ENCODE data around the gene PTK6.

The PTK6 gene

DNA sequence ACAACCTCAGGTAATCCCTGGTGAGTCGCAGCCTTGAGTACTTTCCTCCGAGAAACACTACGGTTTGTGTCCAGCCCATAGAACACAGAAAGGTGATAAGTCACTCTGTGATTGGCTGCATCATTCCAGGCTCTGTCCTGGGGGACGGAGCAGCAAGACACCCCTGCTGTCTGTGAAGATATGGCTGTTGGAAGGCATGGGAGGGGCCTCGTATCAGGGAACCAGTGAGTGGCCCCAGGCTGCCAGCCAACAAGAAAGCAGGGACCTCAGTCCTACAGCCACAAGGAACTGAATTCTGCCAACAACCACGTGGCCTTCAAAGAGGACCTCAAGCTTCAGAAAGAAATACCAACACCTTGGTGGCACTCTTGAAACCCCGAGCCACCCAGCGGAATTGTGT is 31.9 kb downstream of the PTK6 start:
- no peaks in the 10 kb centered on the region for H3K79me2 ChIP-seq (ENCODE audit: low read length)
- no peaks in the 10 kb centered on the region for H4K20me1 ChIP-seq (ENCODE audit: insufficient read depth, low read length)
- H3K27me3 ChIP-seq (replicated peaks; ENCODE audit: insufficient read depth, low read length): peaks cover 78% of the 10 kb centered on the region
- no peaks in the 10 kb centered on the region for H3K9me3 ChIP-seq (replicated peaks; ENCODE audit: insufficient read depth, low read length)
- no peak overlapping the region for H3K4me3 ChIP-seq (ENCODE audit: low read length)
- H3K9me2 ChIP-seq (replicated peaks; ENCODE audit: insufficient read depth, low read length): no peaks in the 10 kb centered on the region
- H3K4me1 ChIP-seq (ENCODE audit: low read length): peaks cover 8% of the 10 kb centered on the region
- H3K9ac ChIP-seq (ENCODE audit: low read length): no peak overlapping the region
- no peak overlapping the region for H3K4me2 ChIP-seq (ENCODE audit: low read depth, low read length)
- no peaks in the 10 kb centered on the region for H3F3A ChIP-seq (ENCODE audit: insufficient read depth, low read length)
- no peaks in the 10 kb centered on the region for H3K36me3 ChIP-seq (replicated peaks; ENCODE audit: insufficient read depth, low read length)
- DNase-seq: no peak
- TF ChIP-seq EZH2 (optimal IDR thresholded peaks at IDR 0.05; ENCODE audit: low read depth, low read length): no peak
- H3K27ac ChIP-seq (ENCODE audit: low read length): no peak overlapping the region
- H2AFZ ChIP-seq (ENCODE audit: low read length): no peak overlapping the region

DNA sequence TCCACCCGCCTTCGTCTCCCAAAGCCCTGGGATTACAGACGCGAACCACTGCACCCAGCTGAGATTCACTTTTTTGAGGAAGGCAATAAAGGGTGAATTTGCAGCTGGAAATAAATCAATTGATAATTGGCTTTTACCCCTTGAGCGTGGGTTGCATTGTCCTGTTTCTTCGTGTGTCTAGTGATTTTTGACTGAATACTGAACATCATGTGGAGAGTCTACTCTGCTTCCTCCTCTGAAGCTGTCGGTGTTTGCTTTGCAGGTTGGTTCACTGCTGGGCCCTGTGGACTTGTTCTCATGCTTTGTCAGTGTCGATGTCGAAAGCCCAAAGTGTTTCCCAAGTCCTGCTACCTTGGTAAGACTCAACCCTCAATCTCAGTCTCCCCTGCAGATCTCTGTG is 32.5 kb downstream of the PTK6 start:
- Histone ChIP-seq H3K9me2 (replicated peaks; ENCODE audit: insufficient read depth, low read length) (no peaks in the 10 kb centered on the region), H3K36me3 (replicated peaks; ENCODE audit: insufficient read depth, low read length) (no peaks in the 10 kb centered on the region), H3K4me3 (ENCODE audit: low read length) (no peak overlapping the region), H3K79me2 (ENCODE audit: low read length) (no peaks in the 10 kb centered on the region), H3K27ac (ENCODE audit: low read length) (no peak overlapping the region), H2AFZ (ENCODE audit: low read length) (no peak overlapping the region), H4K20me1 (ENCODE audit: insufficient read depth, low read length) (no peaks in the 10 kb centered on the region), H3K9ac (ENCODE audit: low read length) (no peak overlapping the region), H3K27me3 (replicated peaks; ENCODE audit: insufficient read depth, low read length) (peaks cover 71% of the 10 kb centered on the region), H3F3A (ENCODE audit: insufficient read depth, low read length) (no peaks in the 10 kb centered on the region), H3K4me1 (ENCODE audit: low read length) (peaks cover 8% of the 10 kb centered on the region), H3K4me2 (ENCODE audit: low read depth, low read length) (no peak overlapping the region), H3K9me3 (replicated peaks; ENCODE audit: insufficient read depth, low read length) (no peaks in the 10 kb centered on the region)
- no peak for TF ChIP-seq CTCF (IDR thresholded peaks at IDR 0.05; ENCODE audit: low read length)
- no peak for TF ChIP-seq EZH2phosphoT487 (IDR thresholded peaks at IDR 0.05; ENCODE audit: low read length)
- no peak for TF ChIP-seq EZH2 (optimal IDR thresholded peaks at IDR 0.05; ENCODE audit: low read depth, low read length)
- DNase-seq: no peak

GRCh38 chr20:63503524-63503923 is 33.7 kb downstream of the PTK6 start:
- Histone ChIP-seq H2AFZ (ENCODE audit: low read length) (no peak overlapping the region), H3K4me1 (ENCODE audit: low read length) (peaks cover 8% of the 10 kb centered on the region), H3F3A (ENCODE audit: insufficient read depth, low read length) (no peaks in the 10 kb centered on the region), H3K9ac (ENCODE audit: low read length) (no peak overlapping the region), H4K20me1 (ENCODE audit: insufficient read depth, low read length) (no peaks in the 10 kb centered on the region), H3K27me3 (replicated peaks; ENCODE audit: insufficient read depth, low read length) (peaks cover 64% of the 10 kb centered on the region), H3K79me2 (ENCODE audit: low read length) (no peaks in the 10 kb centered on the region), H3K4me2 (ENCODE audit: low read depth, low read length) (no peak overlapping the region), H3K27ac (ENCODE audit: low read length) (no peak overlapping the region), H3K36me3 (replicated peaks; ENCODE audit: insufficient read depth, low read length) (no peaks in the 10 kb centered on the region), H3K9me3 (replicated peaks; ENCODE audit: insufficient read depth, low read length) (no peaks in the 10 kb centered on the region), H3K9me2 (replicated peaks; ENCODE audit: insufficient read depth, low read length) (no peaks in the 10 kb centered on the region), H3K4me3 (ENCODE audit: low read length) (no peak overlapping the region)
- TF ChIP-seq CTCF (IDR thresholded peaks at IDR 0.05; ENCODE audit: low read length): no peak
- no peak for TF ChIP-seq EZH2phosphoT487 (IDR thresholded peaks at IDR 0.05; ENCODE audit: low read length)
- TF ChIP-seq EZH2 (optimal IDR thresholded peaks at IDR 0.05; ENCODE audit: low read depth, low read length): no peak
- DNase-seq: no peak

GRCh38 chr20:63502671-63503172 is 34.5 kb downstream of the PTK6 start:
- DNase-seq: no peak
- Histone ChIP-seq H3K27me3 (replicated peaks; ENCODE audit: insufficient read depth, low read length) (peaks cover 64% of the 10 kb centered on the region), H3K9me2 (replicated peaks; ENCODE audit: insufficient read depth, low read length) (no peaks in the 10 kb centered on the region), H3K27ac (ENCODE audit: low read length) (no peak overlapping the region), H3K4me1 (ENCODE audit: low read length) (peaks cover 8% of the 10 kb centered on the region), H3K9me3 (replicated peaks; ENCODE audit: insufficient read depth, low read length) (no peaks in the 10 kb centered on the region), H2AFZ (ENCODE audit: low read length) (no peak overlapping the region), H3K79me2 (ENCODE audit: low read length) (no peaks in the 10 kb centered on the region), H4K20me1 (ENCODE audit: insufficient read depth, low read length) (no peaks in the 10 kb centered on the region), H3K4me3 (ENCODE audit: low read length) (no peak overlapping the region), H3K36me3 (replicated peaks; ENCODE audit: insufficient read depth, low read length) (no peaks in the 10 kb centered on the region), H3K9ac (ENCODE audit: low read length) (no peak overlapping the region), H3K4me2 (ENCODE audit: low read depth, low read length) (no peak overlapping the region), H3F3A (ENCODE audit: insufficient read depth, low read length) (no peaks in the 10 kb centered on the region)
- TF ChIP-seq EZH2phosphoT487 (IDR thresholded peaks at IDR 0.05; ENCODE audit: low read length): no peak
- no peak for TF ChIP-seq CTCF (IDR thresholded peaks at IDR 0.05; ENCODE audit: low read length)
- TF ChIP-seq EZH2 (optimal IDR thresholded peaks at IDR 0.05; ENCODE audit: low read depth, low read length): no peak

Data from MM.1S (cell line).